ENCODE results near the gene ARSG. TPM values are rescaled to one million over a fixed set of nuclear protein-coding genes. Genes with fewer than 3 reads are reported as not detected.
A peak's percentile ranks its signal among the peaks of the same experiment; 100 is the strongest.

Gene ARSG
- total and polyA plus RNA-seq, 5 donors from 2014 or later = 10.3 to 21.8 (median 13.2) TPM

DNA sequence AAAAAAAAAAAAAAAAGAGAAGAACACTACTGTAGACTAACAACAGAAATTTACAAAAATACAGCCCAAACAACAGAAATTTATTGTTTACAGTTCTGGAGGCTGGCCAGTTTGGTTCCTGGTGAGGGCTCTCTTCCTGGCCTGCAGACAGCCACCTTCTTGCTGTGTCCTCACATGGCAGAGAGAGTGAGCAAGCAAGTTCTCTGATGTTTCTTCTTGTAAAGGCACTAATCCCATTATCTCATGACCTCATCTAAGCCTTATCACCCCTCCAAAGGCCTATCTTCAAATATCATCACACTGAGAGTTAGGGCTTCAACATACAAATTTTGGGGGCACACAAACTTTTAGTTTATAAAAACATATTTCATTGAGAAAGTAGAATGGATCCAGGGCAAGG is 7.3 kb downstream of the ARSG start:
- Histone ChIP-seq H3K9me3 (ENCODE audit: control insufficient read depth in 2 of 2, low read length in 2 of 2) (no peaks in the 10 kb centered on the region), H3K4me1 (ENCODE audit: control insufficient read depth, insufficient read depth, low read length, poor library complexity, severe bottlenecking) (peaks cover 47% of the 10 kb centered on the region), H3K27ac (ENCODE audit: insufficient read depth, low read length, poor library complexity, severe bottlenecking) (peak overlapping the region; percentile 9), H3K36me3 (ENCODE audit: control insufficient read depth, insufficient read depth, low read length) (no peaks in the 10 kb centered on the region), H3K27me3 (ENCODE audit: control insufficient read depth, insufficient read depth, low read length) (no peaks in the 10 kb centered on the region), H3K4me3 (ENCODE audit: low read depth, low read length) (no peak overlapping the region)
- Mint-ChIP-seq H3K9me3 (no peaks in the 10 kb centered on the region), H3K4me3 (peak overlapping the region in 2 of 4 donors; percentile 26 to 87), H3K4me1 (peaks cover 15 to 80% (median 51%) of the 10 kb centered on the region in 4 donors), H3K27ac (peak overlapping the region; percentile 43 to 92 (median 71)), H3K27me3 (no peaks in the 10 kb centered on the region), H3K36me3 (no peaks in the 10 kb centered on the region)
- DNase-seq = no peak
- ATAC-seq (ENCODE audit: low read depth in 2 of 2) = no peak

DNA sequence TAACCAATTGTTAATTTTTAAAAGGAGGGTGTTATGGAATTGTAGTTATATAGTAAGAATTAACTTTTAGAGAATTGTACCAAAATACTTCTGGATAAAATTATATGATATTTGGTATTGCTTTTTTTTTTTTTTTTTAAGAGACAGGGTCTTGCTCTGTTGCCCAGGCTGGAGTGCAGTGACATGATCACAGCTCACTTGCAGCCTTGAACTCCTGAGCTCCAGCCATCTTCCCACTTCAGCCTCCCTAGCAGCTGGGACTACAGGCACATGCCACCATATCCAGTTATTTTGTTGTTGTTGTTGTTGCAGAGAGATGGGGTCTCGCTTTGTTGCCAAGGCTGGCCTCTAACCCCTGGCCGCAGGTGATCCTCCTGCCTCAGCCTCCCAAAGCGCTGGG is 8.5 kb downstream of the ARSG start:
- no peaks in the 10 kb centered on the region for H3K9me3 ChIP-seq (ENCODE audit: control insufficient read depth in 2 of 2, low read length in 2 of 2)
- H3K9me3 Mint-ChIP-seq = no peaks in the 10 kb centered on the region
- no peak overlapping the region for H3K27ac ChIP-seq (ENCODE audit: insufficient read depth, low read length, poor library complexity, severe bottlenecking)
- no peaks in the 10 kb centered on the region for H3K27me3 ChIP-seq (ENCODE audit: control insufficient read depth, insufficient read depth, low read length)
- H3K4me1 Mint-ChIP-seq = peaks cover 14 to 71% (median 47%) of the 10 kb centered on the region in 4 donors
- no peaks in the 10 kb centered on the region for H3K36me3 Mint-ChIP-seq
- H3K4me3 Mint-ChIP-seq = no peak overlapping the region
- no peak for ATAC-seq (ENCODE audit: low read depth in 2 of 2)
- DNase-seq = no peak
- no peaks in the 10 kb centered on the region for H3K36me3 ChIP-seq (ENCODE audit: control insufficient read depth, insufficient read depth, low read length)
- peaks cover 37% of the 10 kb centered on the region for H3K4me1 ChIP-seq (ENCODE audit: control insufficient read depth, insufficient read depth, low read length, poor library complexity, severe bottlenecking)
- no peaks in the 10 kb centered on the region for H3K27me3 Mint-ChIP-seq
- peak overlapping the region in 2 of 3 donors; percentile 39 to 67 for H3K27ac Mint-ChIP-seq
- H3K4me3 ChIP-seq (ENCODE audit: low read depth, low read length) = no peak overlapping the region

DNA sequence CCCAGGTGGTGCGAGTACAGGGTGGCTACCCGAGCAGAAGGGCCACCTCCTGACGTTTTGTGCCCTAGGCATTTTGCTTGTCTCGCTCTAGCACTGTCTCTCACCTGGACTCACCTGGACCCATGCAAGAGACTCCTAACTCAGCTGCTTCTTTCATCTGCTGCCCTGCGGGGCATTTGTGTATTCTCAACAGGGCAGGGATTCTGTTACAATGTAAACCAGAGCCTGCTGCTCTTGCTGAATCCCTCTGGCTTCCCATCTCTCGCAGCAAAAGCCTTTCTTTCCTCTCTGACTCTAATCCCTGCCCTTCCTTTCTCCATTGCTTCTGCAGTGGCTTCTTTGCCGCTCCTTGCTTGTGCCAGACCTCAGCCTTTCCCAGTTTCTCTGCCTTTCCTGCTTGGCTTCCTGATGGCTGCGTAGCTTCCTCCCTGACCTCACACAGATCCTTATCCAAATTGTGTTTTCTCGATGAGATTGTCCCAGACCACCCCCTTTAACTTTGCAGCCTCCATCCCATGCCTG is 10.2 kb downstream of the ARSG start:
- H3K27me3 Mint-ChIP-seq = no peaks in the 10 kb centered on the region
- ATAC-seq (ENCODE audit: low read depth in 2 of 2) = no peak

DNA sequence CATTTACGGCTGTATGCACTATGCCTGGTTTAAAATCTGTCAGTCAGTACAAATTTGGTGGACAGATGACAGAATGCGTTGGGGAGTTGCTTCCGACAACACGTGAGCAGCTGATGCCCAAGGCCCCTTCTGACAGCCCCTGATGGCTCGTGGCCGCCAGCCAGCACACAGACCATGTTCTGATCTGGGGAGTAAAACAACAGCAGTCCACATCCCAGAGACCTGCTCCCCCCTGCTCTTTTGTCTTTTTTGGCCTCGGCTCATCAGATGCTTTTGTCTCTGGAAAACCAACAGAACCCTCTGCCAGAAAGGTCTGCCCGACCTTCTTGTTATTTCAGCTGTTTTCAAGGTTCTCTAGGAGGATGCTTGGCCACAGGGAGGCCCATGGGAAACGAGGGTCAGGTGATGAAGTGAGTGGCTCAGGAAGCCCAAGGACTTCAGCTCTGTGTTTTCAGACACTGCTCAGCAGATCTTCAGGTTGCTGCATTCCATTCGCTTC is 10.8 kb downstream of the ARSG start:
- Mint-ChIP-seq H3K4me3 (peak overlapping the region in 1 of 4 donors; percentile 27), H3K36me3 (peaks cover 3% of the 10 kb centered on the region), H3K27me3 (no peaks in the 10 kb centered on the region), H3K27ac (peak overlapping the region; percentile 32 to 82 (median 53)), H3K4me1 (peaks cover 3 to 64% (median 32%) of the 10 kb centered on the region in 4 donors), H3K9me3 (no peaks in the 10 kb centered on the region)
- no peak overlapping the region for H3K4me3 ChIP-seq (ENCODE audit: low read depth, low read length)
- peaks cover 1% of the 10 kb centered on the region for H3K36me3 ChIP-seq (ENCODE audit: control insufficient read depth, insufficient read depth, low read length)
- peaks cover 22% of the 10 kb centered on the region for H3K4me1 ChIP-seq (ENCODE audit: control insufficient read depth, insufficient read depth, low read length, poor library complexity, severe bottlenecking)
- H3K27ac ChIP-seq (ENCODE audit: insufficient read depth, low read length, poor library complexity, severe bottlenecking) = no peak overlapping the region
- no peak for ATAC-seq (ENCODE audit: low read depth in 2 of 2)
- no peaks in the 10 kb centered on the region for H3K27me3 ChIP-seq (ENCODE audit: control insufficient read depth, insufficient read depth, low read length)
- H3K9me3 ChIP-seq (ENCODE audit: control insufficient read depth in 2 of 2, low read length in 2 of 2) = no peaks in the 10 kb centered on the region
- DNase-seq = no peak

More for the DNA sequence above, 10.2 kb downstream of the ARSG start:
- H3K4me1 ChIP-seq (ENCODE audit: control insufficient read depth, insufficient read depth, low read length, poor library complexity, severe bottlenecking) = peaks cover 28% of the 10 kb centered on the region
- H3K36me3 ChIP-seq (ENCODE audit: control insufficient read depth, insufficient read depth, low read length) = no peaks in the 10 kb centered on the region
- H3K27ac Mint-ChIP-seq = peak overlapping the region in 1 of 3 donors; percentile 38
- H3K27me3 ChIP-seq (ENCODE audit: control insufficient read depth, insufficient read depth, low read length) = no peaks in the 10 kb centered on the region
- no peak for DNase-seq
- H3K9me3 ChIP-seq (ENCODE audit: control insufficient read depth in 2 of 2, low read length in 2 of 2) = no peaks in the 10 kb centered on the region
- no peak overlapping the region for H3K4me3 ChIP-seq (ENCODE audit: low read depth, low read length)
- no peak overlapping the region for H3K27ac ChIP-seq (ENCODE audit: insufficient read depth, low read length, poor library complexity, severe bottlenecking)
- peak overlapping the region in 1 of 4 donors; percentile 43 for H3K4me3 Mint-ChIP-seq
- no peaks in the 10 kb centered on the region for H3K36me3 Mint-ChIP-seq
- peaks cover 9 to 65% (median 38%) of the 10 kb centered on the region in 4 donors for H3K4me1 Mint-ChIP-seq
- H3K9me3 Mint-ChIP-seq = no peaks in the 10 kb centered on the region

DNA sequence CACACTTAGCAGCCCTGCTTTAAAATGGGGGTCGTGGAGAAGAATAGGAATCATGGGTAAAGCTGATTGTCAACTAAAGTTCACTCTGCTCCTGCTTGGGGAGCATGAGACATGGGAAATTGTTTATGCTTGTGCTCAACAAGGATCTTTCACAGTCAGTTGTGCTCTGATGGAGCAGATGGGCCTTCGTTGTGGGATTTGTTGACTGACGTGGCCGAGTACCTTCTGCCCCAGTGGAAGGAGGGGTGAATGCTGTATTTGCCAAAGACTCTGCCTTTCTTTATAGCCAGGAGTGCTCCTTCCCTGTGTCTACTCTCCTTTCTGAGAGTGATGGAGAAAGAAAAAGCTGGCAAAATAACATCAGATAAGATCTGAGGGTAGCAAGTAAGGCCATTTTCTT is 11.4 kb downstream of the ARSG start:
- no peak for ATAC-seq (ENCODE audit: low read depth in 2 of 2)
- Mint-ChIP-seq H3K27ac (peak overlapping the region; percentile 32 to 82 (median 53)), H3K4me1 (peaks cover 0 to 62% (median 31%) of the 10 kb centered on the region in 4 donors)

DNA sequence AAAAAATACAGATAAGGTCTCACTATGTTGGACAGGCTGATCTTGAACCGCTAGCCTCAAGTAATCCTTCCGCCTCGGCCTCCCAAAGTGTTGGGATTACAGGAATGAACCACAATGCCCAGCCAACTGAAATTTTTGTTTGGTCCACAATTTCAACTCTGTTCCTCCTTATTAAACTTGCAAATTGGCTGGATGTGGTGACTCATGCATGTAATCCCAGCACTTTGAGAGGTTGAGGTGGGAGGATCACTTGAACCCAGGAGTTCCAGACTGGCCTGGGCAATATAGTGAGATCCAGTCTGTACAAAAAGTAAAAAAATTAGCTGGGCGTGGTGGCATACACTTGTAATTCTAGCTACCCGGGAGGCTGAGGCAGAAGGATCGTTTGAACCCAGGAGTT is 13.4 kb downstream of the ARSG start:
- ATAC-seq (ENCODE audit: low read depth in 2 of 2) (no peak), DNase-seq (no peak)
- no peak overlapping the region for H3K4me3 Mint-ChIP-seq
- peaks cover 14% of the 10 kb centered on the region for H3K36me3 Mint-ChIP-seq
- H3K4me1 Mint-ChIP-seq = peaks cover 0 to 53% (median 24%) of the 10 kb centered on the region in 4 donors
- H3K27me3 Mint-ChIP-seq = no peaks in the 10 kb centered on the region
- peak overlapping the region in 1 of 3 donors; percentile 78 for H3K27ac Mint-ChIP-seq
- Histone ChIP-seq H3K36me3 (ENCODE audit: control insufficient read depth, insufficient read depth, low read length) (peaks cover 6% of the 10 kb centered on the region), H3K9me3 (ENCODE audit: control insufficient read depth in 2 of 2, low read length in 2 of 2) (no peaks in the 10 kb centered on the region), H3K4me1 (ENCODE audit: control insufficient read depth, insufficient read depth, low read length, poor library complexity, severe bottlenecking) (peaks cover 5% of the 10 kb centered on the region), H3K4me3 (ENCODE audit: low read depth, low read length) (no peak overlapping the region), H3K27ac (ENCODE audit: insufficient read depth, low read length, poor library complexity, severe bottlenecking) (no peak overlapping the region), H3K27me3 (ENCODE audit: control insufficient read depth, insufficient read depth, low read length) (no peaks in the 10 kb centered on the region)
- no peaks in the 10 kb centered on the region for H3K9me3 Mint-ChIP-seq

More for the DNA sequence above, 11.4 kb downstream of the ARSG start:
- Histone ChIP-seq H3K27ac (ENCODE audit: insufficient read depth, low read length, poor library complexity, severe bottlenecking) (no peak overlapping the region), H3K9me3 (ENCODE audit: control insufficient read depth in 2 of 2, low read length in 2 of 2) (no peaks in the 10 kb centered on the region), H3K36me3 (ENCODE audit: control insufficient read depth, insufficient read depth, low read length) (peaks cover 6% of the 10 kb centered on the region), H3K27me3 (ENCODE audit: control insufficient read depth, insufficient read depth, low read length) (no peaks in the 10 kb centered on the region), H3K4me1 (ENCODE audit: control insufficient read depth, insufficient read depth, low read length, poor library complexity, severe bottlenecking) (peaks cover 17% of the 10 kb centered on the region), H3K4me3 (ENCODE audit: low read depth, low read length) (no peak overlapping the region)
- Mint-ChIP-seq H3K27me3 (no peaks in the 10 kb centered on the region), H3K36me3 (peaks cover 7% of the 10 kb centered on the region), H3K9me3 (no peaks in the 10 kb centered on the region), H3K4me3 (no peak overlapping the region)
- no peak for DNase-seq

DNA sequence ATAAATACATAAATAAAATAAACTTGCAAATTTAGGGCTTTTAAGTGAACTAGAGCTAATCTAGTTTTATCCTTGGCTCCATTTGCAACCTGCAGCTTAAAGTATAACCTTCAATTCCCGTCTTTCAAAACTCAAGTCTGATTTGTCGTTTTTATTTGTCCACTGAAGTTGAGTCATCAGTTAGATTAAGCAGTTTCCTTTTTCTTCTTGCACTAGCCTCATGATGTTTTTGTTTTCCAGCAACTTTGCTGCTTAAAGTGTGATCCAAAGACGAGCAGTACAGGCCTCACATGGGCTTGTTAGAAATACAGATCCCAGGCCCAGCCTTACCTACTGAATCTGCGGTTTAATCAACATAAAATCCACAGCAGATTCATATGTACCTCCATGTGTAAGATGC is 13.8 kb downstream of the ARSG start:
- no peaks in the 10 kb centered on the region for H3K9me3 ChIP-seq (ENCODE audit: control insufficient read depth in 2 of 2, low read length in 2 of 2)
- Mint-ChIP-seq H3K36me3 (peaks cover 14% of the 10 kb centered on the region), H3K4me1 (peaks cover 2 to 51% (median 24%) of the 10 kb centered on the region in 4 donors), H3K4me3 (no peak overlapping the region), H3K9me3 (no peaks in the 10 kb centered on the region), H3K27me3 (no peaks in the 10 kb centered on the region), H3K27ac (peak overlapping the region in 1 of 3 donors; percentile 78)
- H3K27ac ChIP-seq (ENCODE audit: insufficient read depth, low read length, poor library complexity, severe bottlenecking) = no peak overlapping the region
- H3K4me3 ChIP-seq (ENCODE audit: low read depth, low read length) = no peak overlapping the region
- no peak for ATAC-seq (ENCODE audit: low read depth in 2 of 2)
- DNase-seq = no peak
- H3K4me1 ChIP-seq (ENCODE audit: control insufficient read depth, insufficient read depth, low read length, poor library complexity, severe bottlenecking) = peaks cover 6% of the 10 kb centered on the region
- no peaks in the 10 kb centered on the region for H3K27me3 ChIP-seq (ENCODE audit: control insufficient read depth, insufficient read depth, low read length)
- peaks cover 6% of the 10 kb centered on the region for H3K36me3 ChIP-seq (ENCODE audit: control insufficient read depth, insufficient read depth, low read length)

DNA sequence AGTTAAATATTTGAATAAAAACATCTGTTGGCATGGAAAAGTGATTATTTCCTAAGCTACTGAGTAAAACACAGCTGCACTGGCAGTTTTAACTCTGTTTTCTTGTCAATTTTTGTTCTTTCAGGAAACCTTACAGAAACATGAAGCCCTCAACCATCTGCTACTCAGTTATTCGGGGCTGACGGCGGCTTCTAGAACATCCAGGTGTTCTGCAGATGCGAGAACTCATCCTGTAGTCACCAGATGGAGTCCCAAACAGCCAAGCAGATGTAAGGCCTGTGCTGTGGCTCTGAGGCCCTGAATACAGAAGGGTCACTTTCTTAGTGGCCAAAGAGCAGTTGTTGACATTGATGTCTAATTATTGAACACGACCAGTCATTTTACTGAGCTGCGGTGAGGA is 15.5 kb downstream of the ARSG start:
- Histone ChIP-seq H3K27ac (ENCODE audit: insufficient read depth, low read length, poor library complexity, severe bottlenecking) (no peak overlapping the region), H3K4me1 (ENCODE audit: control insufficient read depth, insufficient read depth, low read length, poor library complexity, severe bottlenecking) (peaks cover 8% of the 10 kb centered on the region), H3K36me3 (ENCODE audit: control insufficient read depth, insufficient read depth, low read length) (peaks cover 6% of the 10 kb centered on the region), H3K4me3 (ENCODE audit: low read depth, low read length) (no peak overlapping the region), H3K27me3 (ENCODE audit: control insufficient read depth, insufficient read depth, low read length) (no peaks in the 10 kb centered on the region), H3K9me3 (ENCODE audit: control insufficient read depth in 2 of 2, low read length in 2 of 2) (no peaks in the 10 kb centered on the region)
- Mint-ChIP-seq H3K27me3 (no peaks in the 10 kb centered on the region), H3K9me3 (no peaks in the 10 kb centered on the region), H3K27ac (no peak overlapping the region), H3K4me3 (no peak overlapping the region), H3K36me3 (peaks cover 20% of the 10 kb centered on the region), H3K4me1 (peaks cover 9 to 55% (median 32%) of the 10 kb centered on the region in 4 donors)
- DNase-seq (no peak), ATAC-seq (ENCODE audit: low read depth in 2 of 2) (no peak)
